Measurements from ENCODE around the gene SPATA31E1. TPM values are rescaled to one million over a fixed set of nuclear protein-coding genes. Genes with fewer than 3 reads are reported as not detected.

Gene SPATA31E1
- total RNA-seq, 1 experiment from 2014 or later, result not detected

- Histone ChIP-seq H3K4me3 (ENCODE audit: low read depth, low read length, poor library complexity, severe bottlenecking) (no peak overlapping the region), H3K4me1 (ENCODE audit: insufficient read depth, low read length, poor library complexity, severe bottlenecking) (no peaks in the 10 kb centered on the region), H3K27me3 (replicated peaks; ENCODE audit: insufficient read depth, low read depth, low read length, poor library complexity) (no peaks in the 10 kb centered on the region), H3K36me3 (ENCODE audit: insufficient read depth, low read length, poor library complexity, severe bottlenecking) (no peaks in the 10 kb centered on the region), H3K27ac (ENCODE audit: low read depth, low read length, poor library complexity, severe bottlenecking) (no peak overlapping the region), H3K9me3 (ENCODE audit: low read depth, low read length, poor library complexity, severe bottlenecking) (no peaks in the 10 kb centered on the region)
- no peak for DNase-seq (ENCODE audit: low spot score)
- ChIA-PET CTCF (no interaction called here), POLR2A (ENCODE audit: low non-redundant PET) (no interaction called here)
- BruUV-seq (replicated peaks), result no TSS peak
- intact Hi-C loops (cut with micrococcal nuclease; ENCODE audit: unreplicated experiment), result no loop called here
- no peak for TF ChIP-seq CTCF (conservative IDR thresholded peaks at IDR 0.05; ENCODE audit: low read depth, low read length)
- no peak for TF ChIP-seq EZH2 (IDR thresholded peaks at IDR 0.05; ENCODE audit: borderline replicate concordance, low read depth, low read length, poor library complexity, severe bottlenecking)
These were observed 3.0 kb downstream of the SPATA31E1 start for GRCh38 chr9:87885484-87886189.

- Histone ChIP-seq H3K27me3 (replicated peaks; ENCODE audit: insufficient read depth, low read depth, low read length, poor library complexity) (no peaks in the 10 kb centered on the region), H3K4me3 (ENCODE audit: low read depth, low read length, poor library complexity, severe bottlenecking) (no peak overlapping the region), H3K9me3 (ENCODE audit: low read depth, low read length, poor library complexity, severe bottlenecking) (no peaks in the 10 kb centered on the region), H3K36me3 (ENCODE audit: insufficient read depth, low read length, poor library complexity, severe bottlenecking) (no peaks in the 10 kb centered on the region), H3K27ac (ENCODE audit: low read depth, low read length, poor library complexity, severe bottlenecking) (no peak overlapping the region), H3K4me1 (ENCODE audit: insufficient read depth, low read length, poor library complexity, severe bottlenecking) (no peaks in the 10 kb centered on the region)
- CTCF ChIA-PET, result no interaction called here
- TF ChIP-seq EZH2 (IDR thresholded peaks at IDR 0.05; ENCODE audit: borderline replicate concordance, low read depth, low read length, poor library complexity, severe bottlenecking), result no peak
- no peak for TF ChIP-seq CTCF (conservative IDR thresholded peaks at IDR 0.05; ENCODE audit: low read depth, low read length)
- no peak for DNase-seq (ENCODE audit: low spot score)
- POLR2A ChIA-PET (ENCODE audit: low non-redundant PET), result no interaction called here
- no TSS peak for BruUV-seq (replicated peaks)
- intact Hi-C loops (cut with micrococcal nuclease; ENCODE audit: unreplicated experiment), result no loop called here
These were observed 3.7 kb downstream of the SPATA31E1 start for GRCh38 chr9:87886210-87886932.

GRCh38 chr9:87886933-87887505 lies 4.3 kb downstream of the SPATA31E1 start:
- TF ChIP-seq CTCF (conservative IDR thresholded peaks at IDR 0.05; ENCODE audit: low read depth, low read length), result no peak
- TF ChIP-seq EZH2 (IDR thresholded peaks at IDR 0.05; ENCODE audit: borderline replicate concordance, low read depth, low read length, poor library complexity, severe bottlenecking), result no peak
- Histone ChIP-seq H3K27me3 (replicated peaks; ENCODE audit: insufficient read depth, low read depth, low read length, poor library complexity) (no peaks in the 10 kb centered on the region), H3K9me3 (ENCODE audit: low read depth, low read length, poor library complexity, severe bottlenecking) (no peaks in the 10 kb centered on the region), H3K4me1 (ENCODE audit: insufficient read depth, low read length, poor library complexity, severe bottlenecking) (no peaks in the 10 kb centered on the region), H3K27ac (ENCODE audit: low read depth, low read length, poor library complexity, severe bottlenecking) (no peak overlapping the region), H3K4me3 (ENCODE audit: low read depth, low read length, poor library complexity, severe bottlenecking) (no peak overlapping the region), H3K36me3 (ENCODE audit: insufficient read depth, low read length, poor library complexity, severe bottlenecking) (no peaks in the 10 kb centered on the region)
- POLR2A ChIA-PET (ENCODE audit: low non-redundant PET), result no interaction called here
- intact Hi-C loops (cut with micrococcal nuclease; ENCODE audit: unreplicated experiment), result no loop called here
- no TSS peak for BruUV-seq (replicated peaks)
- no peak for DNase-seq (ENCODE audit: low spot score)
- CTCF ChIA-PET, result no interaction called here

All from A673 (cell line).